Islet of Langerhans (tissue), 1 donor: ENCODE results near the gene NFYC.

Experiments used
- FAIRE-seq: peaks from one replicate; lab custom pipeline; 2011; peaks lifted over from hg19 to GRCh38; lab: Jason Lieb, UNC

NFYC gene

GRCh38 chr1:40691538-40692428, at the start of gene NFYC:
NFYC (plus strand) TSS chr1:40691704; CDS start chr1:40738844, 47,140 bp downstream.
- FAIRE-seq: no peak

- no peak for FAIRE-seq
Observed at GRCh38 chr1:40645118-40645680, 46.3 kb upstream of the NFYC start.

- FAIRE-seq: no peak
Observed at GRCh38 chr1:40646315-40646714, 45.2 kb upstream of the NFYC start.

- FAIRE-seq: no peak
Observed at GRCh38 chr1:40648200-40648599, 43.3 kb upstream of the NFYC start.

- FAIRE-seq: no peak
Observed at GRCh38 chr1:40648928-40649591, 42.4 kb upstream of the NFYC start.

- FAIRE-seq: no peak
Observed at GRCh38 chr1:40649592-40649930, 41.9 kb upstream of the NFYC start.

- FAIRE-seq: no peak
Observed at GRCh38 chr1:40650075-40650474, 41.4 kb upstream of the NFYC start.

GRCh38 chr1:40651138-40651857, 40.2 kb upstream of the NFYC start:
- FAIRE-seq: no peak

- FAIRE-seq: no peak
Observed at GRCh38 chr1:40652468-40652867, 39.0 kb upstream of the NFYC start.

- no peak for FAIRE-seq
Observed at GRCh38 chr1:40652979-40653378, 38.5 kb upstream of the NFYC start.

GRCh38 chr1:40653851-40654537, 37.5 kb upstream of the NFYC start:
- FAIRE-seq: no peak

- no peak for FAIRE-seq
Observed at GRCh38 chr1:40657046-40657445, 34.5 kb upstream of the NFYC start.

- FAIRE-seq: no peak
Observed at GRCh38 chr1:40658751-40659648, 32.5 kb upstream of the NFYC start.

- no peak for FAIRE-seq
Observed at GRCh38 chr1:40659649-40659947, 31.9 kb upstream of the NFYC start.

- no peak for FAIRE-seq
Observed at GRCh38 chr1:40661678-40662077, 29.8 kb upstream of the NFYC start.

- FAIRE-seq: no peak
Observed at GRCh38 chr1:40662151-40662550, 29.4 kb upstream of the NFYC start.

GRCh38 chr1:40662864-40663263, 28.6 kb upstream of the NFYC start:
- FAIRE-seq: no peak

GRCh38 chr1:40663324-40664166, 28.0 kb upstream of the NFYC start:
- no peak for FAIRE-seq

GRCh38 chr1:40664167-40664537, 27.4 kb upstream of the NFYC start:
- no peak for FAIRE-seq

GRCh38 chr1:40664791-40665190, 26.7 kb upstream of the NFYC start:
- FAIRE-seq: no peak
